GM21367 (cell line): Measurements from ENCODE around the gene CASP2.
"Not testable (repeated sequence)": the region's sequence is repeated elsewhere in the genome, so short reads cannot be mapped to it uniquely, and the experiment has no call there.

Source experiments
- ATAC-seq: cut with Tn5 transposase; IDR thresholded peaks from one replicate; pipeline ENCODE4 v1.9.1; 2021; ENCODE audit not compliant: unreplicated experiment

The CASP2 gene

DNA sequence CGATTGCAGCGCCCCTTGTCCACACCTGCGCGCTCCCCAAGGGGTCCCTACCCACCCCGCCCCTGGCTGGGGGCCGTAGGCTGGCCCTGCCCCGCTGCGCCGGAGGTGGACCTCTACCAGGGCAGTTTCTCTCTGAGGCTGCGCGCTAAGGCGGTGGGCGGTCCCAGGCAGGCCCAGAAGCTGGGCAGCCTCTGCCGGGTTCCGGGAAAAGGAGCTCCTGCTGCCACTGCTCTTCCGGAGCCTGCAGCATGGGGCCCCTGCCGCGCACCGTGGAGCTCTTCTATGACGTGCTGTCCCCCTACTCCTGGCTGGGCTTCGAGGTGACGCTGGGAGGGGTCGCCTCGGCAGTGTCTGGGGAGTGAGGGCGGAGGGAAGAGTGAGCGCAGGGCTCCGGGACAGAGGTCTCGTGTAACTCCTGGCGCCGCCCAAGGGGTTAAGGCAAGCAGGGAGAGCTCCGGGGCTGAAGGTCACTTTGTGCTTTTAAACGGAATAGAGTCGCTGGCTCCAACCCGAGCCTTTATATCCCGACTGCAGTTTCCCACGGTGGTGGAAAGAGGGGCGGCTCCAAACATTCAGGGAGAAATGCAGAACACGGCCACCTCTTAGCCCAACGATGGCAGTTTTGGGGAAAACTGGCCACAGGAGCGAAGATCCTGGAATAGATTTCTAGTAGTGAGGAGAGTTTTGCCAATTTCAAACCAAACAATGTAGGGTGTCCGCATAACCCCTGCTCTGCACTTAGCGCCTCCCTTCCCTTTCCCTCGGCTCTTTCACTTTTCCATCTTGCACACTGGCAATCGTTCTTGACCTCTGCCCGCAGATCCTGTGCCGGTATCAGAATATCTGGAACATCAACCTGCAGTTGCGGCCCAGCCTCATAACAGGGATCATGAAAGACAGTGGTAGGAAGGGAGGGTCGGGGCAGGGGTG, 24.6 kb upstream of the CASP2 start, which contains the start of gene GSTK1:
GSTK1 (plus strand) TSS at position 176 of the 930 bp plus-strand sequence; CDS start at position 249, 73 bp downstream.
- ATAC-seq = peak; percentile 96

DNA sequence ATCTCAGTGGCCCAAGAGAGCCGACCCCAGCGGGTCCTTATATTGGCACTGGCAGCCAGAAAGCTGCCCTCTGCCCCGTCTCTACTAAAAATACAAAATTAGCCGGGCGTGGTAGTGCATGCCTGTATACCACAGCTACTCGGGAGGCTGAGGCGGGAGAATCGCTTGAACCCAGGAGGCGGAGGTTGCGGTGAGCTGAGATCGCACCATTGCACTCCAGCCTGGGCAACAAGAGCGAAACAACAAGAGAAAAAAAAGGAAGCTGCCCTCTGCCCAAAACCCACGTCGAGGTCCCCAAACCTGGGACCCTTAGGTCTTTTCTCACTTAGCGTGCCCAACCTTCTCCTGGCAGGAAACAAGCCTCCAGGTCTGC, 24.0 kb upstream of the CASP2 start:
- not testable (repeated sequence) for ATAC-seq

DNA sequence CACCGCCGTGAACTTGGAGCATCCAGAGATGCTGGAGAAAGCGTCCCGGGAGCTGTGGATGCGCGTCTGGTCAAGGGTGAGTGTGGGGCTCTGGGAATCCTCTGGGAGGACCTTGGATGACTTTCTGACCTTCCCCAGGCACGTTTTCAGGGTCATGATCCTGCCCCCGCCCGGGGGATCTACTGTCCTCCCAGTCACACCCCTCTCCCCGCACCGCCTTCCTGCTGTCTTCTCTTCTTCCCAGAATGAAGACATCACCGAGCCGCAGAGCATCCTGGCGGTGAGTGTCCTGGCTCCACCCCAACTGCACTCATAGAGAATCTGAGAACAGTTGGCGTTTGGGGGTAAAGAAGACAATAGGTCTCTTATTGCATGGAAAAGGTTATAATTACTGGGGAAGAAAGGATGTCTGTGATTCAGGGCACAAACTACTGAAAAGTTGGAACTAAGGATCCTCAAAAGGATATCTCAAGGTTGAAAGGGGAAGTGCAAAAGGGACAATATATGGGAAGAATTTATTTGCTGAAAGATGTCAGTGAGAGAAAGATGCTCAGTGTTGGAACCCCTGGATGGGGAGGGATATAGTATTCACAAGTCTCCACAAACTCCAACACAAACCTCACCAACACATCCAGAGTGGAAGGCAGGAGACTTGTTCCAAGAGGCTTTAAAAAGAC, 23.0 kb upstream of the CASP2 start:
- ATAC-seq = no peak

DNA sequence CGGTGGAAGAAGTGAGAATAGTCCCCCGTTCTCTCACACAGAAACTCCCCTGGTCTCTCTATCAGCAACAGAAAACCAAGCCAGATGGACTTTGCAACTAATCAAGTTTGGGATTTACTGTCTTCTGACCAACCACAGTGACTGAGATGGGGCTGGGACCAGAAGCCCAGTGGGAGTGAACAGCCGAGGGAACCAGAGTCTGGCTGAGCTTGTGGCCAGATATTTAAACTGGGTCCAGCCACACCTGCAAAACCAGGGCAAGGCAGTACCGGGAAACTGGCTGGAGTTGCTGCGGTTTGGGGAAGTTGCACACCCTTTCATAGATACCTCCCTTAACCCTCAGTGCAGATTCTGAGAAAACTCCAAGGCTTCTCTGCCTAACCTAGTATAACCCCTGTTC, 18.9 kb upstream of the CASP2 start:
- ATAC-seq = no peak

- ATAC-seq = no peak
Measured at GRCh38 chr7:143271240-143271639, 16.9 kb upstream of the CASP2 start.

DNA sequence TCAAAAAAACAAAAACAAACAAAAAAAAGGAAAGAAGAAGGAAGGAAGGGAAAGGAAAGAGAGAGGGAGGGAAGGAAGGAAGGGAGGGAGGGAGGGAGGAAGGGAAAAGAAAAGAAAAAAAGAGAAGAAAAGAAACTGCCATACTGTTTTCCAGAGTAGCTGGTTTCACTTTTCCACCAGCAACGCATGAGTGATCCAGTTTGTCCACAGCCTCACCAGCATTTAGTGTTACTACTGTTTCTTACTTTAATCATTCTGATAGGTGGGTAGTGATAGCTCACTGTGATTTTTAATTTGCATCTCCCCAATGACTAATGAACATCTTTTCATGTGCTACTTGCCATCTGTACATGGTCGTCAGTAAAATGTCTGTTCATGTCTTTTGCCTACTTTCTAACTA, 15.3 kb upstream of the CASP2 start:
- ATAC-seq = no peak

GRCh38 chr7:143279186-143280098, 8.7 kb upstream of the CASP2 start:
- no peak for ATAC-seq

DNA sequence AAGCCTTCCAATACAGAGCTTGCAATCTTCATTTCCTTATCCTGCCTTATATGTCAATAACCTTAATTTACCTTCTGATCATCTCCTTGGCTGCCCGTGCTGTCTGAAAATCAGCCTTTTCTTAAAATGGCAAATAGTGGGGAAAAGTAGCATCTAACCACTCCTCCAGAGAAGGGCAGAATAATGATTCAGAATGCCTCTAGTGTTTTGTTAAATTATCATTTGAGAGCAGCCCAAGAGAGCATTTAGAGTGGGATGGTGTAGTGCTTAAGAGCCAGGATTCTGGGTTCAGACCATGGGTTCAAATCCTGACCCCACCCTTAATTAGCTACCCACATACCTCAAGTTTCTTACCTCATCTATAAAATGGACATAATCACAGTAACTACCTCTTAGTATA, 8.0 kb upstream of the CASP2 start:
- ATAC-seq = no peak

DNA sequence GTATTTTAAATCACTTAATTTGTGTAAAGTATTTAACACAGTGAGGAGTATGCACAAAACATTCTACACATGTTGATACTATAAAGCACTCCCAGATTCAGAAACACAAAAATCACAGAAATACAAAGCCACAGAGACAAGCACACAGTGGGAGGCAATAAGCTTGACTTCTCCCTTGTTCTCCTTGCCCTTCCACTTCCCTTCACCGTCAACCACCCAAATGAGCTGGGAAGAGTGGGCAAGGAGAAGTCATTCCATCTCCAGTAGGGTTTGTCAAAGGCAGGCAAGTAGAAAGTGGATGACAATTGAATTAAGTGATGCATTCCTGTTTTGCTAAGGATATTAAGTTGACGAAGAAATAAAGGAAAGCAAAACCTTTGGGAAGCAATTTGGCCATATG, 7.6 kb upstream of the CASP2 start:
- no peak for ATAC-seq

- no peak for ATAC-seq
Measured at GRCh38 chr7:143281529-143281928, 6.6 kb upstream of the CASP2 start.

- no peak for ATAC-seq
Measured at GRCh38 chr7:143282124-143282523, 6.0 kb upstream of the CASP2 start.

DNA sequence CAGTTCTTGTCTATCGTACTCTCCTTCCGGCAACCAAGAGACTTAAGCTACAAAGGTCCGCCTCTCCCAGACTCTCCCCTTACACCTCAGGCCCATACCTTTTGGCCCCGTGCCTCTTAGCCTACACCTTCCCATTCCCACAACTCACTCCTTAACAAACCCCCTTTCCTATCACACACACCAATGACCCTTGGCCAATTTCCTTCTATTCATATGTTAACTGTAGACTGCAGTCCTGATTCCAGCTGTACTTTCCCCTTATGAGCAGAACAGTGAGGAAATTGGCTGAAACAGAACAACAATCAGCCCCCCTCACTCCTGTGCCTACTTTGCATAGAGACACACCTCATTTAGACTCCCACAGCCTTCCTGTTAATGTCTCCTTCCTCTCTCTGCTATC, 4.8 kb upstream of the CASP2 start:
- ATAC-seq = no peak

- no peak for ATAC-seq
Measured at GRCh38 chr7:143284591-143285469, 3.3 kb upstream of the CASP2 start, which contains the start of gene TMEM139. TMEM139 (plus strand) TSS chr7:143284958; CDS start chr7:143285958, 1,000 bp downstream.

DNA sequence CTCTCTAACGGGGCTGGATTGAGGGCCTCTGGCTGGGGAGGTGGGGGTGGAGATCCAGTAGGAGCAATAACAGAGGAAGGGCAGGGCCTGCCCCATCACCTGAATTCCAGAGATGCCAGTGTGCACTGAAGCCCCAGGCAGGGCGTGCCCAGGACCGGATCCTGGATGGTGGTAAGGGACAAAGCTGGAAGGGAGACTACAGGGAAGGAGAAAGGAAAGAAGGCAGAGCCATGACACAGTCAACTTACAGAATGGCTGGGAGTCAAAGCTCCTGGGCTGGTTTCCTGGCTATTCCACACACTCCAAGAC, 2.7 kb upstream of the CASP2 start:
- ATAC-seq = no peak

DNA sequence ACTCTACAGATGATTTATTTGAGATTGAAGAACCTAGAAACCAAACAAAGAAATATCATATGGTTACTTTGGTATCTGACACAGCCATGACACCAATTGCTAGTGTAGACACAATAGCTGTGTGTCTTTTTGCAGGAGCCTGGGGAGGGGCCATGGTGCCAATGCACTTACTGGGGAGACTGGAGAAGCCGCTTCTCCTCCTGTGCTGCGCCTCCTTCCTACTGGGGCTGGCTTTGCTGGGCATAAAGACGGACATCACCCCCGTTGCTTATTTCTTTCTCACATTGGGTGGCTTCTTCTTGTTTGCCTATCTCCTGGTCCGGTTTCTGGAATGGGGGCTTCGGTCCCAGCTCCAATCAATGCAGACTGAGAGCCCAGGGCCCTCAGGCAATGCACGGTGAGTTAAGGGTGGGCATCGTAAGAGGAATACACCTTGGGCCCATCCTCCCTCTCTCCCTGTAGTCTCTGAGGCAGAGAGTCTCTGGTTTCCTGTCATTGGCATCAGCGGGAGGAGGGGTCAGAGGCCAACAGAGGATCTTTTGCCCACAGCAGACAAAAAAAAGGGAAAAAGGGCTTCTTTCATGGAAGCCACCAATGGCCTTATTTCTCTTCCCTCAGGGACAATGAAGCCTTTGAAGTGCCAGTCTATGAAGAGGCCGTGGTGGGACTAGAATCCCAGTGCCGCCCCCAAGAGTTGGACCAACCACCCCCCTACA, 2.2 kb upstream of the CASP2 start:
- no peak for ATAC-seq

DNA sequence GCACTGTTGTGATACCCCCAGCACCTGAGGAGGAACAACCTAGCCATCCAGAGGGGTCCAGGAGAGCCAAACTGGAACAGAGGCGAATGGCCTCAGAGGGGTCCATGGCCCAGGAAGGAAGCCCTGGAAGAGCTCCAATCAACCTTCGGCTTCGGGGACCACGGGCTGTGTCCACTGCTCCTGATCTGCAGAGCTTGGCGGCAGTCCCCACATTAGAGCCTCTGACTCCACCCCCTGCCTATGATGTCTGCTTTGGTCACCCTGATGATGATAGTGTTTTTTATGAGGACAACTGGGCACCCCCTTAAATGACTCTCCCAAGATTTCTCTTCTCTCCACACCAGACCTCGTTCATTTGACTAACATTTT, 1.6 kb upstream of the CASP2 start:
- no peak for ATAC-seq

DNA sequence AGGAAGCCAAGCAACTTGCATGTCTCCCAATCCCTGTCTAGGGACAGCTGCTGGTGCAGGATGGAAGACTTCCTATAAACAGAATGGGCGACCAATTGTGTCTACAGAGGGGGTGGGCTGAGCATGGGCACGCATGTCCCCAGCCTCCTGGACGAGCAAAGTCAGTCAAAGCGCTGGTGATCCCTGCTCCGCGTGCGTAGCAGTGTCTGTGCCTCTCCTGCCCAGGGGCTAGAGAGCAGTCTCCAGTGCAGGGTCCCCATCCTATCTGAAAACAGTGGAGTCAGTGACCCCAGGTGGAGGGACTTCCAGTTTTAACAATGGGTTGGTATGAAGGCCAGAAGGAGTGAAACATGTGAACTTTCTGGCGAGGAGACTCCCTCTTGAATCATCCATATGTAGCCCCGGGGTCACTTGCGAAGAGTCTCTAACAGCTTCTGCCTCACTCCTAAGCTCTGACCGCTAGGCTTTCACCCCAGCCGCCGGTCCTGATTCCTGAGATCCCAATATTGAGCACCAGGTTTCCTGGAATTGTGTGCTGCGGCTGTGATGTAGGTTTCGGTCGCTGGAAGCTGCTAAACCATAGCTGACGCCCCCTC, 714 bp upstream of the CASP2 start:
- ATAC-seq = no peak

GRCh38 chr7:143288836-143289235, 685 bp downstream of the CASP2 start:
- no peak for ATAC-seq

- ATAC-seq = no peak
Measured at GRCh38 chr7:143289421-143289820, 1.3 kb downstream of the CASP2 start.
